ENCODE results near the gene LPP.

DNA sequence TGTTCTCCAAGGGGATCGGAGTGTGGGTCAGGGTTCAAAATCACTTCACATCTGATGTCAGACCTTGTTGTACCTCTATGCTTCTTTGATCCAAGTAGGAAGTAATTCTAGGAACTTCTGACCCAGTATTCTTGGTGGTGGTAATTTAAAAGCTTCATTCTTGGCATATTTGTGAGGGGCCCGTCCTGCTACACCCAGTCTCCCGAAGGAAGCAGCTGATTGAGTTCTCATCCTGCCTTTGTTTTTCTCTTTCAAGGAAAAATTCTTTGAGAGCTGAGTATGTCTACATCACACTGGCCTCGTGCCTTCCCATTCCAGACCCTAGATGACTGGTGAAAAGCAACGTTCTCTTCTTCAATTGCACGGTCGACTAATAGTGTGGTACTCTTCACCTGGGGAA lies 783.4 kb downstream of the LPP start:
- TF ChIP-seq ZNF384 (IDR thresholded peaks at IDR 0.05; ENCODE audit: low read depth, low read length) (no peak), RB1 (IDR thresholded peaks at IDR 0.05; ENCODE audit: low read depth) (no peak), NFRKB (IDR thresholded peaks at IDR 0.05; ENCODE audit: low read depth) (no peak), SPI1 (IDR thresholded peaks at IDR 0.05; ENCODE audit: borderline replicate concordance, low read depth, low read length) (no peak), ZBTB40 (IDR thresholded peaks at IDR 0.05) (no peak), ZBTB40 (CRISPR knock-in tag; IDR thresholded peaks at IDR 0.05) (no peak)
- TF ChIP-seq, protein P1, sequence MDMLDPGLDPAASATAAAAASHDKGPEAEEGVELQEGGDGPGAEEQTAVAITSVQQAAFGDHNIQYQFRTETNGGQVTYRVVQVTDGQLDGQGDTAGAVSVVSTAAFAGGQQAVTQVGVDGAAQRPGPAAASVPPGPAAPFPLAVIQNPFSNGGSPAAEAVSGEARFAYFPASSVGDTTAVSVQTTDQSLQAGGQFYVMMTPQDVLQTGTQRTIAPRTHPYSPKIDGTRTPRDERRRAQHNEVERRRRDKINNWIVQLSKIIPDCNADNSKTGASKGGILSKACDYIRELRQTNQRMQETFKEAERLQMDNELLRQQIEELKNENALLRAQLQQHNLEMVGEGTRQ (CRISPR knock-in tag; IDR thresholded peaks at IDR 0.05) = no peak

Measured in K562 (cell line).